Calu3 (cell line): Measurements from ENCODE around the gene IL12RB1. TPM values are rescaled to one million over a fixed set of nuclear protein-coding genes. Genes with fewer than 3 reads are reported as not detected.
A peak's percentile ranks its signal among the peaks of the same experiment; 100 is the strongest.

Experiments used
- BruUV-seq: library from RNA; stranded (reverse); fragments of 400-500 nt; replicated peaks from 2 replicates; lab custom pipeline; 2021; lab: Mats Ljungman, UMichigan
- CTCF ChIA-PET: fragments of 300-600 bp; sonication (Branson Sonifier 250); formaldehyde crosslinking; loops from one replicate; lab custom pipeline; 2022; ENCODE audit warnings: antibody characterized with exemption; lab: Charles Lee
- DNase-seq: peaks from one replicate; pipeline ENCODE4 v3.0.0; 2022
- H3K27ac Mint-ChIP-seq: one replicate; pipeline ENCODE4 v1.8.0; 2022; ENCODE audit warnings: mixed read lengths; ENCODE audit not compliant: unreplicated experiment
- H3K27me3 Mint-ChIP-seq: one replicate; pipeline ENCODE4 v1.8.0; 2022; ENCODE audit warnings: mixed read lengths; ENCODE audit not compliant: unreplicated experiment
- H3K36me3 Mint-ChIP-seq: one replicate; pipeline ENCODE4 v1.8.0; 2022; ENCODE audit warnings: mild to moderate bottlenecking, moderate library complexity, mixed read lengths; ENCODE audit not compliant: insufficient read depth, unreplicated experiment
- H3K4me1 Mint-ChIP-seq: one replicate; pipeline ENCODE4 v1.8.0; 2022; ENCODE audit warnings: mild to moderate bottlenecking, low read depth, mixed read lengths; ENCODE audit not compliant: unreplicated experiment
- H3K4me3 Mint-ChIP-seq: one replicate; pipeline ENCODE4 v1.8.0; 2022; ENCODE audit warnings: mild to moderate bottlenecking, low read depth, moderate library complexity, mixed read lengths; ENCODE audit not compliant: unreplicated experiment
- H3K9me3 Mint-ChIP-seq: one replicate; pipeline ENCODE4 v1.8.0; 2022; ENCODE audit warnings: low read depth, mixed read lengths; ENCODE audit not compliant: unreplicated experiment
- CTCF ChIP-seq: fragments of 200-600 bp; IDR thresholded peaks from one replicate; pipeline ENCODE4 v1.8.0; 2022; ENCODE audit warnings: antibody characterized with exemption; ENCODE audit not compliant: unreplicated experiment
- intact Hi-C: fragments of 100-400 bp; cut with micrococcal nuclease; formaldehyde crosslinking; loops from one replicate; pipeline ENCODE4 v1.10.0; 2022; ENCODE audit not compliant: unreplicated experiment
- total RNA-seq: library from RNA; stranded (reverse); gene quantifications from 2 replicates; pipeline ENCODE4 v1.2.3, GENCODE V29; 2022

IL12RB1 gene
- total RNA-seq, 1 experiment from 2014 or later, result not detected

- no TSS peak for BruUV-seq
- peaks cover 22% of the 10 kb centered on the region for H3K27me3 Mint-ChIP-seq
- H3K9me3 Mint-ChIP-seq, result no peaks in the 10 kb centered on the region
- no peaks in the 10 kb centered on the region for H3K4me1 Mint-ChIP-seq
- TF ChIP-seq CTCF, result no peak
- no peak overlapping the region for H3K27ac Mint-ChIP-seq
- intact Hi-C loops, result no loop called here
- CTCF ChIA-PET, result no interaction called here
- H3K4me3 Mint-ChIP-seq, result no peak overlapping the region
- peaks cover 9% of the 10 kb centered on the region for H3K36me3 Mint-ChIP-seq
- no peak for DNase-seq
These were observed 14.5 kb upstream of the IL12RB1 start for GRCh38 chr19:18101268-18101667.

GRCh38 chr19:18100710-18101109 lies 14.0 kb upstream of the IL12RB1 start:
- no peak for DNase-seq
- H3K27me3 Mint-ChIP-seq, result peaks cover 22% of the 10 kb centered on the region
- H3K36me3 Mint-ChIP-seq, result peaks cover 9% of the 10 kb centered on the region
- no peaks in the 10 kb centered on the region for H3K9me3 Mint-ChIP-seq
- H3K4me1 Mint-ChIP-seq, result no peaks in the 10 kb centered on the region
- H3K4me3 Mint-ChIP-seq, result no peak overlapping the region
- no peak for TF ChIP-seq CTCF
- H3K27ac Mint-ChIP-seq, result no peak overlapping the region
- no TSS peak for BruUV-seq
- intact Hi-C loops, result no loop called here
- CTCF ChIA-PET, result no interaction called here

GRCh38 chr19:18099623-18099995 lies 12.9 kb upstream of the IL12RB1 start:
- CTCF ChIA-PET, result no interaction called here
- no peak for DNase-seq
- H3K36me3 Mint-ChIP-seq, result peaks cover 8% of the 10 kb centered on the region
- H3K4me1 Mint-ChIP-seq, result no peaks in the 10 kb centered on the region
- no TSS peak for BruUV-seq
- no peak overlapping the region for H3K27ac Mint-ChIP-seq
- intact Hi-C loops, result no loop called here
- no peak overlapping the region for H3K4me3 Mint-ChIP-seq
- peaks cover 22% of the 10 kb centered on the region for H3K27me3 Mint-ChIP-seq
- no peak for TF ChIP-seq CTCF
- no peaks in the 10 kb centered on the region for H3K9me3 Mint-ChIP-seq

DNA sequence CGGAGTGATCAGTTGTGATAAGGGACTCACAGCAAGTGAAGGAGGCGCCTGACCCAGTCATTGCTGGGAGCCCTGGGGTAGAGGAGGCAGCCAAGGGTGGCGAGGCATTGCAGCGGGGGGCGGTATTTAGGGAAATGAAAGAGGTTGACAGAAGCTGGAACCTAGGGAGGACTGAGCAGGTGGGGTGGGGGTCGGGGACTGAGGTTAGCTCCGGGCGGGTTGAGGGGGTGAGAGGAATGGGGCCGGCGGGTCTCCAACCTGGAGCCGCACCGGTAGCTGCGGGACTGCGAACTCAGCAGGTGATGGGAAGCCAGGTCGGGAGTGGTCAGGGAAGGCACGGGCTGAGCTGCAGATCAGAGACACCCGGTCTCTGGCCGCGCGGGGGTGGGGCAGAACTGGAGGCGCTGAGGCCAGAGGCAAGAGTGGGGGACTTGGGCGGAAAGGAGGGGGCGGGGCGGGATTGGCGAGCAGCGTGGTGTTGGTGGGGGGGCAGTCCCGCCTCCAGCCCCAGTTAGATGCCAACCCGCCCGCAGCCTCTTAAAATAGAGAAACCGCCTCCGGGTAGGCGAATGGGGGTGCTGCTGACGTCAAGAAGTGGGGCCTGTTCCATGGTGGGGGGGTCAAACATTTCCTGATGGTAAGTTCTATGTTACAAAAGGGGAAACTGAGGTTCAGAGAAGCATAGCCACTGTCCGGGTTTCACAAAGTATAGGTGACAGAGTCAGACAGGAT lies 12.3 kb upstream of the IL12RB1 start:
- no peak for TF ChIP-seq CTCF

More for the DNA sequence above, 12.3 kb upstream of the IL12RB1 start:
- H3K4me1 Mint-ChIP-seq, result no peaks in the 10 kb centered on the region
- no peak overlapping the region for H3K27ac Mint-ChIP-seq
- no peaks in the 10 kb centered on the region for H3K9me3 Mint-ChIP-seq
- H3K36me3 Mint-ChIP-seq, result peaks cover 5% of the 10 kb centered on the region
- H3K4me3 Mint-ChIP-seq, result peak overlapping the region; percentile 31
- peaks cover 22% of the 10 kb centered on the region for H3K27me3 Mint-ChIP-seq
- DNase-seq, result no peak
- BruUV-seq, result no TSS peak
- intact Hi-C loops, result no loop called here
- CTCF ChIA-PET, result interaction anchor here (0.6 kb wide), 1 partner anchor 293 kb away, joined by 3 read pairs; no protein-coding TSS in a partner anchor
